Activated T-cell treated with anti-CD3 and anti-CD28 coated beads, Interleukin-2, amount 50 U/mL, for 72 hours (primary cell): ENCODE results near the gene CBFA2T3. TPM values are rescaled to one million over a fixed set of nuclear protein-coding genes. Genes with fewer than 3 reads are reported as not detected.
A peak's percentile ranks its signal among the peaks of the same experiment; 100 is the strongest.

Experiments used
- ATAC-seq, 2 donors: fragments of 150-1000 bp; cut with Tn5 transposase; replicated peaks in 1 of 2; 2 replicates each; pipeline ENCODE4 v1.10.0; 2021; ENCODE audit warnings: moderate library complexity in 2 of 2, mild to moderate bottlenecking in 1 of 2
- DNase-seq, 2 donors: peaks; one replicate each; pipeline ENCODE4 v3.0.0; 2021 to 2022; ENCODE audit warnings: mixed read lengths in 1 of 2
- H3K27ac Mint-ChIP-seq: one replicate; pipeline ENCODE4 v1.8.0; 2022; ENCODE audit warnings: mild to moderate bottlenecking, moderate library complexity, mixed read lengths
- H3K27me3 Mint-ChIP-seq: one replicate; pipeline ENCODE4 v1.8.0; 2022; ENCODE audit warnings: low read depth, mixed read lengths
- H3K36me3 Mint-ChIP-seq, 2 donors: one replicate each; pipeline ENCODE4 v1.8.0; 2022; ENCODE audit warnings: mixed read lengths in 2 of 2, mild to moderate bottlenecking in 1 of 2; ENCODE audit not compliant: insufficient read depth in 2 of 2
- H3K4me1 Mint-ChIP-seq: one replicate; pipeline ENCODE4 v1.8.0; 2022; ENCODE audit warnings: low read depth, mixed read lengths
- H3K4me3 Mint-ChIP-seq, 2 donors: one replicate each; pipeline ENCODE4 v1.8.0; 2022; ENCODE audit warnings: mild to moderate bottlenecking in 2 of 2, mixed read lengths in 2 of 2, moderate library complexity in 2 of 2
- H3K9me3 Mint-ChIP-seq, 2 donors: one replicate each; pipeline ENCODE4 v1.8.0; 2022; ENCODE audit warnings: mixed read lengths in 2 of 2
- total RNA-seq, 2 donors: library from RNA; stranded (reverse); gene quantifications; one replicate each; pipeline ENCODE4 v1.2.3, GENCODE V29; 2022

Gene CBFA2T3
- total RNA-seq, 2 donors from 2014 or later, result 1.2 to 1.7 TPM

DNA sequence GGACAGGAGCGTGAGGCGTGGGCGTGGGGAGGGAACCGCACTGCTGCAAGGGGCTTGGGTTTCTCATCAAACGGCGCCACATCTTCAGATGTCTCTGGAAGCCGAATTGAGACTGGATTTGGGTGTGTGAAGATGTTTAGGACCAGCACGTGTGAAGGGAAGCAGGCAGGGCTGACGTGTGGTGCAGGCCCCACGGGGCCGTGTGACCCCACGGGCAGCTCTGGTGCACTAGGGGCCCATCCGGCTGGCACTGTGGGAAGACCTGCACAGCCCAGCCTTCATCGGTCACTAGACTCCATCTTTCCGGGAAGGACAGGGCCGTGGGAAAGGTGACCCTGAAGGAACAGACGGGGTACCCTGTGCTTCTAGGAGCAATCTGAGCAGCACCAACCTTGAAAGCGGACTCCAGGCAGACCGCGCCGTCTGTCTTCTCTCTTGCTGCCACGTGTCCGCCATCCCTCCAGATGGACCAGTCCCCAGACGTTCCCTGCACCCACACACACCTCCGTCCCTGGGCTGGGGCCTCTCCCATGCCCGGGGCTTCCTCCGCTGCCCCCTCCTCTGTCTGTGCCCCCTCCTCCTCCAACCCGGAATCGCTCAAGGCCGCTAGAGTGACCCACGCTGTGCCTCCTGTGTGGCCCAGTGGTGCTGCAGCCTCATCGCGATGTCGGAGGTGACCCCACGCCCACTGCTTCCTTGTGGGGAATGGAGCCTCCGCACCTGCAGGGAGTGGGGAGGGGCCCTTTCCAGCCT is 23.4 kb upstream of the CBFA2T3 start:
- Mint-ChIP-seq H3K4me3 (peak overlapping the region; percentile 59 to 61), H3K27me3 (peaks cover 21% of the 10 kb centered on the region), H3K36me3 (peaks cover 13 to 15% of the 10 kb centered on the region in 2 donors), H3K9me3 (peaks cover 4 to 12% of the 10 kb centered on the region in 2 donors), H3K27ac (no peak overlapping the region), H3K4me1 (peaks cover 38% of the 10 kb centered on the region)
- ATAC-seq (no peak), DNase-seq (no peak)

DNA sequence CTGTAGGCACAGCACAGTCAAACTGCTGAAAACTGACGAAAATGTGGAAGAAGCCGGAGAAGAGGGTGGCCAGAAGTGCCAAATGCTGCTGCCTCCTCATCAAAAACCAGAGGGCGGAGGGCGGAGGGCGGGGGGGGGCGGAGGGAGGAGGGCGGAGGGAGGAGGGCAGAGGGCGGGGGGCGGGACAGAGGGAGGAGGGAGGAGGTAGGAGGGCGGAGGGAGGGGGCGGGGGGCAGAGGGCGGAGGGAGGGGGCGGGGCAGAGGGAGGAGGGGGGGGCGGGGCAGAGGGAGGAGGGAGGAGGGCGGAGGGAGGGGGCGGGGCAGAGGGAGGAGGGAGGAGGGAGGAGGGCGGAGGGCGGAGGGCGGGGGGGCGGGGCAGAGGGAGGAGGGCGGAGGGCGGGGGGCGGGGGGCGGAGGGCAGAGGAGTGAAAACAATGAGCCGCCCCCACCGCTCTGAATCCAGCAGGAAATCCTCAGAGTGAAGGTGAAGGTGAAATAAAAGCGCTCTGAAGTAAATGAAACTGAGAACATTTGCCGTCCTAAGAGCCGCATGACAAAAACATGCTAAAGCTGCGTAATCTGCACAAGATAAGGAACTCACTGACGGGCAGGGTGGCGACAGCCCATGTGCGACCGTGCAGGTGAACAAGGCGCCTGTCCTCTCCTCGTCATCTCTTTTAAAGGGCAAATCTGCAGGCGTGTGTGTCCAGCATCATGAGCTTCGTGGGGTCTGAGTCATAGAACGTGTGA is 22.6 kb upstream of the CBFA2T3 start:
- H3K9me3 Mint-ChIP-seq, result peaks cover 4 to 12% of the 10 kb centered on the region in 2 donors
- H3K4me1 Mint-ChIP-seq, result peaks cover 39% of the 10 kb centered on the region
- ATAC-seq (peak; percentile 88 to 89), DNase-seq (peak; percentile 34 to 62)
- no peak overlapping the region for H3K27ac Mint-ChIP-seq
- H3K36me3 Mint-ChIP-seq, result peaks cover 13 to 15% of the 10 kb centered on the region in 2 donors
- H3K4me3 Mint-ChIP-seq, result peak overlapping the region; percentile 59 to 61
- peaks cover 15% of the 10 kb centered on the region for H3K27me3 Mint-ChIP-seq

DNA sequence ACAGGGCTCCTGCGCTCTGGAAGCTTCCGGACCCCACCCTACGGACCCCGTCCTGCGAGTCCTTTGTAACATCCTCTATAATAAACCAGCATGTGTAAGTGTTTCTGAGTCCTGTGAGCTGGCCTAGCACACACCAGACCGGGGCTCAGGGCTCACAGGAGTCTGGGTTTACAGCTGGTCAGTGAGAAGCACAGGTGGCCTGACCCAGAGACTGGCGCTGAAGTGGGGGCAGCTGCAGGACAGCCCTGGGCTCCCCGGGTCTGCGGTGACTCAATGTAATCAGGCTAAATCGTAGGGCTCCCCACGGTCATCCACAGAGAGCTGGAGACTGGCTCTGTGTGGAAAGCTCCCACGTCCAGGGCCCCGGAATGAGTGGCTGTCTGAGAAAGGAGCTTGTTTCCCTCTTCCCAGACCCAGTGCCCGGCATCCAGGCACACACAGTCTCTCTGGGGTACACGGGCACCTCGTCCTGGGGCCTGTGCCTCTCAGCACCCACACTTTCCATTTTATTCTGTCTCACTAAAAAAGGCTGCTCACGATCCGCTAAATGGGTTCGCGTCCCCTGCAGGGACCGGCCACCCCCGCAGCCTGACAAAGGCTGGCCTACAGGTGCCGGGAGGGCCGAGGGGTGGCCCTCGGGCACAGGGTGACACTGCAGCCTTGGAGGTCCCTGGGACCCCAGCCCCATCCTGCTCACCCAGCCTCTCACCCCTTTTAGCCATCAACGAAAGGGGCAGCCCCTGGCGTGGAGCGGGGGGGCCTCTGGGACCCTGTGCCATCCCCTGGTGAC is 18.9 kb upstream of the CBFA2T3 start:
- peaks cover 4 to 10% of the 10 kb centered on the region in 2 donors for H3K9me3 Mint-ChIP-seq
- H3K4me3 Mint-ChIP-seq, result no peak overlapping the region
- H3K27ac Mint-ChIP-seq, result no peak overlapping the region
- H3K27me3 Mint-ChIP-seq, result no peaks in the 10 kb centered on the region
- DNase-seq (no peak), ATAC-seq (no peak)
- H3K36me3 Mint-ChIP-seq, result peaks cover 11 to 15% of the 10 kb centered on the region in 2 donors
- peaks cover 22% of the 10 kb centered on the region for H3K4me1 Mint-ChIP-seq

DNA sequence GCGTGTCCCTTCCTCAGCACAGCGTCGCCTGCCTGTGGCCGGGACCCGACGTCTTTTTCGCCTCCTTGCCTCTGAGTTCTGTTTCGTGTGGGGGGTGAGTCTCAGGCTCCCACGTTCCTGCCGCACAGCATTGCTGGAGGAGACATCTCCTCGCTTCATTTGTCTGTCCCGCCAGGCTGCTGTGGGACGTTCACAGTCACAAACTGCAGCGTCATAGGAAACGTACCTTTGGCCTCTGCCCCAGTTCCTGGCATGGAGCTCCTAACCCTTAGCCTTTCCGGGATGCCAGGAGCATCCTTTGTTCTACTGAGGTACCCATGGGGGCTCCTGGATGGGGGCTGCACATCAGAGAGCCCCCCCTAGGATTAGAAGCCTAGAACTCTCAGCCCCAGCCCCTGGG is 18.2 kb upstream of the CBFA2T3 start:
- no peak for ATAC-seq
- H3K27ac Mint-ChIP-seq, result no peak overlapping the region
- H3K27me3 Mint-ChIP-seq, result no peaks in the 10 kb centered on the region
- DNase-seq, result no peak
- H3K36me3 Mint-ChIP-seq, result peaks cover 11 to 15% of the 10 kb centered on the region in 2 donors
- no peak overlapping the region for H3K4me3 Mint-ChIP-seq
- H3K9me3 Mint-ChIP-seq, result peaks cover 4 to 10% of the 10 kb centered on the region in 2 donors
- peaks cover 17% of the 10 kb centered on the region for H3K4me1 Mint-ChIP-seq

DNA sequence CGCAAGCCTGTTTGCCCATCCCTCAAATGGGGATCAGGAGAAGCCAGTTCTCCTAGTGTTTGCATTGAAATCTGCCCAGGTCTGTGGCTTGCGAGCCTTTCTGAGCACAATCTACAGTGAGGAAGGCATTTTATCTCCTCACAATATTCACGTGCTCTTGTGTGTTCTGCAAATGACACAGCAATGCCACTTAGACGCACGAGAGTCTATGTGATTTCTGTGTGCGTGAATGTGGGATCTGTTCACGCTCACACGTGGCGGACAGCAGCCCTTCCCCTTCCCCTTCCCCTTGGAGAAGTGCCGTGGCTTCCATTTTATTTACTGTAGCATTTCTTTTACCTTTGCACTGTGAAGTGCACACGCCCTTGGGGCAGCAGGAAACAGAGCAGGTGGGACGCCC is 17.7 kb upstream of the CBFA2T3 start:
- Mint-ChIP-seq H3K4me1 (peaks cover 12% of the 10 kb centered on the region), H3K27ac (no peak overlapping the region), H3K27me3 (no peaks in the 10 kb centered on the region), H3K4me3 (no peak overlapping the region), H3K9me3 (peaks cover 4 to 9% of the 10 kb centered on the region in 2 donors), H3K36me3 (peaks cover 9 to 12% of the 10 kb centered on the region in 2 donors)
- no peak for DNase-seq
- no peak for ATAC-seq

DNA sequence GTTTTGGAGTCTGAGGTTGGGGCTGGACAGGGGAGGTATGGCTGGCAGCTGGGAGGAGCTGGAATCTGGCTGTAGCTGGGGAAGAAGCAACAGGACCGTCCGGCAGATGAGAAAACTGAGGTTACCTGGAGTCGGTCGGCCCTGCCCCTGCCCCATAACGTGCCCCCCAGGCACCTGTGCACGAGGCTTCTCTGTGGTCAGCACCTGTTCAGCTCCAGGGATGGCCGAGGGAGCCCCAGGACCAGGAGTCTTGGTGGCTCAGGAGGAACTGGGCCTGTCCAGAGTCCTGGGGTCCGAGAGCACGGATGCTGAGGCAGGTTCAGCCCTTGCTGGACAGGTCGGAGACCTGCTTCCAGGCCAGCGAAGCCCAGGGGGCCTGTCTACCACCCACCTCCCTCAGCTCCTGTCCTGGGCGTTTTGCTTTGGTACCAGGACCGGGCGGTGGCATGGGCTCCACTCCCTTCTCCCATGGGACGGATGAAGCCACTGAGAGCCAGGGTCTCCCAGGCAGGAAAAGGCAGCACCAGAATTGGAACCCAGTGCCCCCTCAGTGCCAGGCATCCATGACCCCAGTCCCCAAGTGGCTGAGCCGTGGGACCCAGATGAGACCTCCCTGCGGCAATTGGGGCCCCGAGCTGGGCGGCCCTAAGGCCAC is 17.1 kb upstream of the CBFA2T3 start:
- peaks cover 2 to 6% of the 10 kb centered on the region in 2 donors for H3K9me3 Mint-ChIP-seq
- peaks cover 7 to 10% of the 10 kb centered on the region in 2 donors for H3K36me3 Mint-ChIP-seq
- no peak for DNase-seq
- no peaks in the 10 kb centered on the region for H3K27me3 Mint-ChIP-seq
- peaks cover 8% of the 10 kb centered on the region for H3K4me1 Mint-ChIP-seq
- no peak overlapping the region for H3K27ac Mint-ChIP-seq
- H3K4me3 Mint-ChIP-seq, result no peak overlapping the region
- ATAC-seq, result no peak

DNA sequence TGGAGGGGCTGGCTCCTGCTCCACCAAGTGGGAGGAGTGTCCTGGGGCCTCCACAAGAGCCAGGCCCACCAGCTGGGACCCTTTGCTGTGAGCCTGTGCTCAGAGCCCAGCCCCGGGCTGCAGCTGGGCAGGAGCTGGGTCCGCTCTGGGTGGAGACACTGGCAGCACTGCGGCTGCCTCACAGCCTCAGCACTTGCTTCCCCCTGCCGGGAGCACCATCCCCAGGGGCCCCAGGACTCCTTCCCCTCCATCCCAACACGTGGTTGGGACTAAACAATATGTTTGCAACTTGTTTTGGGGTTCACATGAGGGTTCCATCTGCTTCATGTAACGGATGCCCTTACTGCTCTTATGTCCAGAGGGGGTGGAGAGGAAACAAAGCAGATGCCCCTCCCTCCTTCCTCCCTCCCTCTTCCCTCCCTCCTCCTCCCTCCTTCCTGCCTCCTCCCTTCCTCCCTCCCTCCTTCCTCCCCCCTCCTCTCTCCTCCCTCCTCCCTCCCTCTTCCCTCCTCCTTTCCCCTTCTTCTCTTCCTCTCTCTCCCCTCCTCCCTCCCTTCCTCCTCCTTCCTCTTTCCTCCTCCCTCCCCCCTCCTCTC is 16.3 kb upstream of the CBFA2T3 start:
- no peaks in the 10 kb centered on the region for H3K27me3 Mint-ChIP-seq
- peaks cover 0 to 4% of the 10 kb centered on the region in 2 donors for H3K9me3 Mint-ChIP-seq
- H3K4me3 Mint-ChIP-seq, result no peak overlapping the region
- peaks cover 4 to 8% of the 10 kb centered on the region in 2 donors for H3K36me3 Mint-ChIP-seq
- H3K27ac Mint-ChIP-seq, result no peak overlapping the region
- H3K4me1 Mint-ChIP-seq, result peaks cover 4% of the 10 kb centered on the region
- ATAC-seq (no peak), DNase-seq (no peak)

DNA sequence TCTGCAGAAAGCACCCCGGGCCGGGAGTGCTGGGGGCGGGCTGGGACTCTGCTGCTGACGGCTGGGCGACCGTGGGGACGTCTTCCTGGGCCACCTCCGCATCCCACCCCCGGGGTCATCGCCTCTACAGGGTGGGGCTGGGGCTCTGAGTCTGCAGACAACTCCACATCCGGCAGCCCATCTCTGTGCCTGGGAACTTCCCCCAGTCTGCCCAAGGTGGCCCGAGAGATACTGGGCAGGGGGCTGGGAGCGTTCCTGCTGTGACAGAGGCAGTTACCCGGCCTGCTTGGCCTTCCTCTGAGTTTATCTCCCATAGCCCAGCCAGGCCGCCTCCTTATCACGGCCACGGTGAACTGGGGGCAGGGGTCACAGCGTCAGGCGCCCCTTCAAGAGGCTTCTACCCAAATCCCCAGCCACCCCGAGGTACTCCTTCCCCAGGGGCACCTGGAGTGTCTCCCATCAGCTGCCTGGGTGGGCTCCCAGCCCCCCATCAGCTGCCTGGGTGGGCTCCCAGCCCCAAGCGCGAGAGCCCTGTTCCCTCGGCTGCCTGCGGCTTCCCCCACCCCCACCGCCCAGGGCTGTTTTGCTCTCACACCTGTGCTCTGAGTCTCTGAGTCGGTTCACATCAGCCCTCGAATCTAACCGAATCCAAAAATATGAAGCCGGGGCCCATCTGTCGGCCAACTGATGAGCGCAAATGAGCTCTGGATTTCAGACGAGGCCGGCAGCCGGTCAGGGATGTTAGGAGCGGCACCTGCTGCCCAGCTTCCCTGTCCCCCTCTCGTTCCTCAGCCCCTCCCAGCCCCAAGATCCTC is 15.6 kb upstream of the CBFA2T3 start:
- Mint-ChIP-seq H3K36me3 (peaks cover 2 to 4% of the 10 kb centered on the region in 2 donors), H3K27me3 (no peaks in the 10 kb centered on the region), H3K4me1 (peaks cover 4% of the 10 kb centered on the region), H3K9me3 (peaks cover 0 to 3% of the 10 kb centered on the region in 2 donors), H3K27ac (no peak overlapping the region), H3K4me3 (no peak overlapping the region)
- no peak for ATAC-seq
- no peak for DNase-seq

DNA sequence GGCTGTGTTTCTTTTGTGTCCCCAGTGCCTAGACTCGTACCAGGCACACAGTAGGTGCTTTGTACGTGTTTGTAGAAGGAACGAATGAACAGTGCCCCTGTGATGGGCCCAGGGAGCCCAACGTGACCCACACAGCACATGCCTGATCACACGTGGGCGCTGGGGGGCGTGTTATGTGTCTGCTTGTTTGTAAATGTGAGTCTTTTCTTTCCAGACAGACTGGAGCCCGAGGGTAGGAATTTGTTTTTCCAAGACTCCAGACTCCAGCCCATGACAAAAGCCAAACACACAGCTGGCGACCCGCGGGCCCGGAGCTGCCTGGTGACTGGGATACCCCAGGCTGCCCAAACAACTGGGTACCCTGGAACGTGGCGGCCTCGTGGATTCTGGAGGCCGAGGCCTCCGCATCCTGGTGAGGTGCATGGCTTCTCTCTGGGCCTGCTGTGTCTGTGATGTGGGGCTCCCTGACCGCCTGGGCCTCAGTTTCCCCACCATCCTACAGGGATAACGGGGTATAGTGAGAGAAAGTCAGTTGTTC is 14.9 kb upstream of the CBFA2T3 start:
- Mint-ChIP-seq H3K27me3 (no peaks in the 10 kb centered on the region), H3K4me3 (no peak overlapping the region), H3K27ac (no peak overlapping the region), H3K36me3 (no peaks in the 10 kb centered on the region), H3K4me1 (peaks cover 4% of the 10 kb centered on the region), H3K9me3 (no peaks in the 10 kb centered on the region)
- DNase-seq (no peak), ATAC-seq (no peak)

DNA sequence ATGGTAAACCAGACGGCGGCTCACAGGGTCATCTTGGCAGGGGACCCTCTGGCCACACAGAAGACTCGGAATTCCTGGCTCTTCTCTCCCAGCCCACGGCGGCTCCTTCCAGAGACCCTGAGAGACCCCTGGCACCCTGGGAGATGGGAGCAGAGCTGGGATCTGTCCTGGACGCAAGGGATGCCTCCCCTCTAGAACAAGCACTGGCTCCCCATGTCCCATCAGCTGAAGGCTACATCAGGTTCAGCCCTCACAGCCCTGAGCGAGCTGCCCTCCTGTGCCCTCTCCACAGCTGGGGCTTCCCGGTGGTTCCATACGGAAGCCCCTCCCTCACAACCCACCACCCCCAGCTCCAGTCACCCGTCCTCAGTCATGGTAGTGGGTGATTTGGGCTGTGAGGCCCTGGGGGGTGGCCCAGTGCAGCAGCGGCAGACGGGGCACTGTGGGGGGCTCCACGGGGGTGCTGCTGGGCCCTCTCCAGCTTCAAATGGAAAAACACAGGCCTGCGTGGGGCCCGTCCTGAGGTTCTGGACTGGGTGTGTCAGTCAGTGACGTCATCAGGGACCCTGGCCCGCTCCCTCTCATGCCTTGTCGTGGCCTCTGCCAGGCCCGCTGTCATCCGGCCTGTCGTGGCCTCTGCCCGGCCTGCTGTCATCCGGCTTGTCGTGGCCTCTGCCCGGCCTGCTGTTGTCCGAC is 13.0 kb upstream of the CBFA2T3 start:
- Mint-ChIP-seq H3K27ac (no peak overlapping the region), H3K9me3 (no peaks in the 10 kb centered on the region), H3K4me1 (peaks cover under 1% of the 10 kb centered on the region), H3K27me3 (no peaks in the 10 kb centered on the region), H3K4me3 (no peak overlapping the region), H3K36me3 (no peaks in the 10 kb centered on the region)
- DNase-seq (no peak), ATAC-seq (no peak)
